Measurements from ENCODE around the gene ABTB2. TPM values are rescaled to one million over a fixed set of nuclear protein-coding genes. Genes with fewer than 3 reads are reported as not detected.
A peak's percentile ranks its signal among the peaks of the same experiment; 100 is the strongest.

Gene ABTB2
- total RNA-seq, 1 donor from 2014 or later, result 32.9 TPM

GRCh38 chr11:34358258-34358727 lies 483 bp upstream of the ABTB2 start:
- Mint-ChIP-seq H3K4me1 (ENCODE audit: low read depth) (peaks cover 36% of the 10 kb centered on the region), H3K9me3 (no peaks in the 10 kb centered on the region), H3K4me3 (ENCODE audit: low read depth) (peak overlapping the region; percentile 85), H3K27me3 (ENCODE audit: low read depth) (peaks cover 39% of the 10 kb centered on the region), H3K36me3 (ENCODE audit: low read depth) (peaks cover 29% of the 10 kb centered on the region), H3K27ac (peak overlapping the region; percentile 65)
- intact Hi-C loops (cut with micrococcal nuclease), result loop anchor here (1.0 to 5.0 kb wide), 9 partner anchors 81 to 636 kb away; partner anchors contain the start of genes CAT, FBXO3 and NAT10
- no peak for DNase-seq (ENCODE audit: low spot score)

GRCh38 chr11:34356913-34357700 lies 703 bp downstream of the ABTB2 start:
- H3K9me3 Mint-ChIP-seq, result no peaks in the 10 kb centered on the region
- H3K4me1 Mint-ChIP-seq (ENCODE audit: low read depth), result peaks cover 40% of the 10 kb centered on the region
- peaks cover 37% of the 10 kb centered on the region for H3K36me3 Mint-ChIP-seq (ENCODE audit: low read depth)
- H3K27me3 Mint-ChIP-seq (ENCODE audit: low read depth), result peaks cover 36% of the 10 kb centered on the region
- no peak overlapping the region for H3K27ac Mint-ChIP-seq
- intact Hi-C loops (cut with micrococcal nuclease), result loop anchor here (5.0 kb wide), 3 partner anchors 110 to 635 kb away; no protein-coding TSS in a partner anchor
- peak; percentile 56 for DNase-seq (ENCODE audit: low spot score)
- H3K4me3 Mint-ChIP-seq (ENCODE audit: low read depth), result peak overlapping the region; percentile 92

GRCh38 chr11:34356576-34356912 lies 1.3 kb downstream of the ABTB2 start:
- Mint-ChIP-seq H3K27ac (no peak overlapping the region), H3K4me3 (ENCODE audit: low read depth) (peak overlapping the region; percentile 92), H3K36me3 (ENCODE audit: low read depth) (peaks cover 39% of the 10 kb centered on the region), H3K9me3 (no peaks in the 10 kb centered on the region), H3K27me3 (ENCODE audit: low read depth) (peaks cover 33% of the 10 kb centered on the region), H3K4me1 (ENCODE audit: low read depth) (peaks cover 45% of the 10 kb centered on the region)
- intact Hi-C loops (cut with micrococcal nuclease), result loop anchor here (5.0 kb wide), 3 partner anchors 111 to 634 kb away; no protein-coding TSS in a partner anchor
- DNase-seq (ENCODE audit: low spot score), result peak; percentile 11

- H3K27me3 Mint-ChIP-seq (ENCODE audit: low read depth), result peaks cover 28% of the 10 kb centered on the region
- DNase-seq (ENCODE audit: low spot score), result no peak
- H3K27ac Mint-ChIP-seq, result peak overlapping the region; percentile 15
- H3K36me3 Mint-ChIP-seq (ENCODE audit: low read depth), result peaks cover 43% of the 10 kb centered on the region
- intact Hi-C loops (cut with micrococcal nuclease), result loop anchor here (5.0 kb wide), 3 partner anchors 111 to 634 kb away; no protein-coding TSS in a partner anchor
- H3K4me3 Mint-ChIP-seq (ENCODE audit: low read depth), result peak overlapping the region; percentile 92
- peaks cover 49% of the 10 kb centered on the region for H3K4me1 Mint-ChIP-seq (ENCODE audit: low read depth)
- H3K9me3 Mint-ChIP-seq, result no peaks in the 10 kb centered on the region
These were observed 1.7 kb downstream of the ABTB2 start for GRCh38 chr11:34356130-34356529.

GRCh38 chr11:34355726-34356125 lies 2.1 kb downstream of the ABTB2 start:
- intact Hi-C loops (cut with micrococcal nuclease), result loop anchor here (5.0 kb wide), 3 partner anchors 112 to 633 kb away; no protein-coding TSS in a partner anchor
- DNase-seq (ENCODE audit: low spot score), result no peak
- Mint-ChIP-seq H3K4me3 (ENCODE audit: low read depth) (peak overlapping the region; percentile 92), H3K4me1 (ENCODE audit: low read depth) (peaks cover 51% of the 10 kb centered on the region), H3K27ac (no peak overlapping the region), H3K27me3 (ENCODE audit: low read depth) (peaks cover 24% of the 10 kb centered on the region), H3K9me3 (no peaks in the 10 kb centered on the region), H3K36me3 (ENCODE audit: low read depth) (peaks cover 43% of the 10 kb centered on the region)

- Mint-ChIP-seq H3K4me3 (ENCODE audit: low read depth) (peak overlapping the region; percentile 92), H3K36me3 (ENCODE audit: low read depth) (peaks cover 46% of the 10 kb centered on the region), H3K9me3 (no peaks in the 10 kb centered on the region), H3K4me1 (ENCODE audit: low read depth) (peaks cover 54% of the 10 kb centered on the region), H3K27me3 (ENCODE audit: low read depth) (peaks cover 18% of the 10 kb centered on the region), H3K27ac (no peak overlapping the region)
- intact Hi-C loops (cut with micrococcal nuclease), result loop anchor here (5.0 kb wide), 3 partner anchors 113 to 632 kb away; no protein-coding TSS in a partner anchor
- DNase-seq (ENCODE audit: low spot score), result no peak
These were observed 3.0 kb downstream of the ABTB2 start for GRCh38 chr11:34354782-34355181.

- DNase-seq (ENCODE audit: low spot score), result no peak
- Mint-ChIP-seq H3K27ac (no peak overlapping the region), H3K4me3 (ENCODE audit: low read depth) (peak overlapping the region; percentile 69), H3K4me1 (ENCODE audit: low read depth) (peaks cover 47% of the 10 kb centered on the region), H3K27me3 (ENCODE audit: low read depth) (peaks cover 15% of the 10 kb centered on the region), H3K9me3 (no peaks in the 10 kb centered on the region), H3K36me3 (ENCODE audit: low read depth) (peaks cover 47% of the 10 kb centered on the region)
- intact Hi-C loops (cut with micrococcal nuclease), result no loop called here
These were observed 3.9 kb downstream of the ABTB2 start for GRCh38 chr11:34353881-34354280.

- intact Hi-C loops (cut with micrococcal nuclease), result no loop called here
- Mint-ChIP-seq H3K27ac (no peak overlapping the region), H3K27me3 (ENCODE audit: low read depth) (peaks cover 15% of the 10 kb centered on the region)
These were observed 5.9 kb downstream of the ABTB2 start for GRCh38 chr11:34351687-34352469.

GRCh38 chr11:34351051-34351450 lies 6.8 kb downstream of the ABTB2 start:
- peaks cover 11% of the 10 kb centered on the region for H3K27me3 Mint-ChIP-seq (ENCODE audit: low read depth)
- H3K27ac Mint-ChIP-seq, result no peak overlapping the region
- peaks cover 40% of the 10 kb centered on the region for H3K36me3 Mint-ChIP-seq (ENCODE audit: low read depth)
- intact Hi-C loops (cut with micrococcal nuclease), result no loop called here
- no peaks in the 10 kb centered on the region for H3K9me3 Mint-ChIP-seq
- H3K4me3 Mint-ChIP-seq (ENCODE audit: low read depth), result no peak overlapping the region
- no peak for DNase-seq (ENCODE audit: low spot score)
- peaks cover 39% of the 10 kb centered on the region for H3K4me1 Mint-ChIP-seq (ENCODE audit: low read depth)

More at GRCh38 chr11:34351687-34352469, 5.9 kb downstream of the ABTB2 start:
- peaks cover 44% of the 10 kb centered on the region for H3K4me1 Mint-ChIP-seq (ENCODE audit: low read depth)
- no peaks in the 10 kb centered on the region for H3K9me3 Mint-ChIP-seq
- H3K4me3 Mint-ChIP-seq (ENCODE audit: low read depth), result no peak overlapping the region
- DNase-seq (ENCODE audit: low spot score), result no peak
- H3K36me3 Mint-ChIP-seq (ENCODE audit: low read depth), result peaks cover 47% of the 10 kb centered on the region

- Mint-ChIP-seq H3K27me3 (ENCODE audit: low read depth) (peaks cover 5% of the 10 kb centered on the region), H3K36me3 (ENCODE audit: low read depth) (peaks cover 33% of the 10 kb centered on the region), H3K9me3 (no peaks in the 10 kb centered on the region), H3K4me1 (ENCODE audit: low read depth) (peaks cover 35% of the 10 kb centered on the region), H3K27ac (no peak overlapping the region), H3K4me3 (ENCODE audit: low read depth) (no peak overlapping the region)
- intact Hi-C loops (cut with micrococcal nuclease), result no loop called here
- DNase-seq (ENCODE audit: low spot score), result no peak
These were observed 7.9 kb downstream of the ABTB2 start for GRCh38 chr11:34349882-34350281.

- intact Hi-C loops (cut with micrococcal nuclease), result no loop called here
- H3K36me3 Mint-ChIP-seq (ENCODE audit: low read depth), result peaks cover 27% of the 10 kb centered on the region
These were observed 8.9 kb downstream of the ABTB2 start for GRCh38 chr11:34348919-34349318.

GRCh38 chr11:34348096-34348495 lies 9.7 kb downstream of the ABTB2 start:
- H3K27me3 Mint-ChIP-seq (ENCODE audit: low read depth), result no peaks in the 10 kb centered on the region
- no peak overlapping the region for H3K27ac Mint-ChIP-seq
- H3K9me3 Mint-ChIP-seq, result no peaks in the 10 kb centered on the region
- peaks cover 25% of the 10 kb centered on the region for H3K4me1 Mint-ChIP-seq (ENCODE audit: low read depth)
- intact Hi-C loops (cut with micrococcal nuclease), result no loop called here
- DNase-seq (ENCODE audit: low spot score), result no peak
- H3K4me3 Mint-ChIP-seq (ENCODE audit: low read depth), result no peak overlapping the region
- peaks cover 21% of the 10 kb centered on the region for H3K36me3 Mint-ChIP-seq (ENCODE audit: low read depth)

More at GRCh38 chr11:34348919-34349318, 8.9 kb downstream of the ABTB2 start:
- H3K27me3 Mint-ChIP-seq (ENCODE audit: low read depth), result no peaks in the 10 kb centered on the region
- H3K9me3 Mint-ChIP-seq, result no peaks in the 10 kb centered on the region
- H3K27ac Mint-ChIP-seq, result no peak overlapping the region
- peaks cover 29% of the 10 kb centered on the region for H3K4me1 Mint-ChIP-seq (ENCODE audit: low read depth)
- DNase-seq (ENCODE audit: low spot score), result no peak
- no peak overlapping the region for H3K4me3 Mint-ChIP-seq (ENCODE audit: low read depth)

Data from activated T-helper 2 cell treated with anti-CD3 and anti-CD28 coated beads, Interferon-gamma antibody, Interleukin-2, Interleukin-4, amounts not matched to agents 10 μg/mL and 5 μg/mL and 100 μg/mL, durations not matched to agents 14 hours and 24 hours and 36 hours (primary cell).